ENCODE measurements around the gene BAHCC1.

GRCh38 chr17:81468770-81469121 is 73.5 kb downstream of the BAHCC1 start:
- TF ChIP-seq, protein P1, sequence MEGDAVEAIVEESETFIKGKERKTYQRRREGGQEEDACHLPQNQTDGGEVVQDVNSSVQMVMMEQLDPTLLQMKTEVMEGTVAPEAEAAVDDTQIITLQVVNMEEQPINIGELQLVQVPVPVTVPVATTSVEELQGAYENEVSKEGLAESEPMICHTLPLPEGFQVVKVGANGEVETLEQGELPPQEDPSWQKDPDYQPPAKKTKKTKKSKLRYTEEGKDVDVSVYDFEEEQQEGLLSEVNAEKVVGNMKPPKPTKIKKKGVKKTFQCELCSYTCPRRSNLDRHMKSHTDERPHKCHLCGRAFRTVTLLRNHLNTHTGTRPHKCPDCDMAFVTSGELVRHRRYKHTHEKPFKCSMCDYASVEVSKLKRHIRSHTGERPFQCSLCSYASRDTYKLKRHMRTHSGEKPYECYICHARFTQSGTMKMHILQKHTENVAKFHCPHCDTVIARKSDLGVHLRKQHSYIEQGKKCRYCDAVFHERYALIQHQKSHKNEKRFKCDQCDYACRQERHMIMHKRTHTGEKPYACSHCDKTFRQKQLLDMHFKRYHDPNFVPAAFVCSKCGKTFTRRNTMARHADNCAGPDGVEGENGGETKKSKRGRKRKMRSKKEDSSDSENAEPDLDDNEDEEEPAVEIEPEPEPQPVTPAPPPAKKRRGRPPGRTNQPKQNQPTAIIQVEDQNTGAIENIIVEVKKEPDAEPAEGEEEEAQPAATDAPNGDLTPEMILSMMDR (IDR thresholded peaks at IDR 0.05): no peak
- TF ChIP-seq POLR2A (IDR thresholded peaks at IDR 0.05): no peak
